GM12892 (cell line): ENCODE data around the gene SLC25A22.
A peak's percentile ranks its signal among the peaks of the same experiment; 100 is the strongest.

Source experiments
- POLR2AphosphoS5 ChIP-seq: IDR thresholded peaks from 2 replicates; pipeline ENCODE4 v1.6.1; 2011; ENCODE audit warnings: low read depth, low read length, control low read depth
- TAF1 ChIP-seq: IDR thresholded peaks from 2 replicates; pipeline ENCODE4 v1.6.1; 2011; ENCODE audit warnings: low read depth, mild to moderate bottlenecking, control low read depth, low read length, borderline replicate concordance

GRCh38 chr11:795634-796564 lies 2.2 kb downstream of the SLC25A22 start:
- TF ChIP-seq POLR2AphosphoS5: peak; percentile 50; the same call in 1 of the 2 replicates
- no peak; the same call in 1 of the 2 replicates for TF ChIP-seq TAF1
